Subcutaneous abdominal adipose tissue (tissue), 5 donors: ENCODE measurements around the gene TUT1.
"Not testable (repeated sequence)": the region's sequence is repeated elsewhere in the genome, so short reads cannot be mapped to it uniquely, and the experiment has no call there.

Experiments used
- H3K27ac ChIP-seq: one replicate; pipeline ENCODE4 v1.7.0; 2013; ENCODE audit warnings: low read depth, mild to moderate bottlenecking, inconsistent platforms, low read length, moderate library complexity
- H3K27me3 ChIP-seq, 5 donors: one replicate each; pipeline ENCODE4 v1.7.0; 2013; ENCODE audit warnings: low read length in 5 of 5, inconsistent platforms in 1 of 5; ENCODE audit not compliant: control insufficient read depth in 5 of 5, insufficient read depth in 4 of 5
- H3K36me3 ChIP-seq, 5 donors: one replicate each; pipeline ENCODE4 v1.7.0; 2013; ENCODE audit warnings: low read length in 5 of 5; ENCODE audit not compliant: control insufficient read depth in 5 of 5, insufficient read depth in 5 of 5
- H3K4me1 ChIP-seq, 5 donors: one replicate each; pipeline ENCODE4 v1.7.0; 2013; ENCODE audit warnings: low read length in 5 of 5, mild to moderate bottlenecking in 3 of 5, moderate library complexity in 1 of 5; ENCODE audit not compliant: control insufficient read depth in 5 of 5, insufficient read depth in 5 of 5
- H3K4me3 ChIP-seq, 5 donors: one replicate each; pipeline ENCODE4 v1.7.0; 2013; ENCODE audit warnings: low read length in 5 of 5, low read depth in 1 of 5
- H3K9ac ChIP-seq, 5 donors: one replicate each; pipeline ENCODE4 v1.7.0; 2013; ENCODE audit warnings: low read length in 5 of 5, mild to moderate bottlenecking in 4 of 5, moderate library complexity in 3 of 5
- H3K9me3 ChIP-seq, 5 donors: one replicate each; pipeline ENCODE4 v1.7.0; 2013; ENCODE audit warnings: low read length in 5 of 5; ENCODE audit not compliant: control insufficient read depth in 5 of 5
- donor health status: healthy.
- donor health status: healthy.
- donor health status: healthy.
- donor health status: healthy.
- donor health status: healthy.

The TUT1 gene

GRCh38 chr11:62591448-62592145 is at the start of gene TUT1:
Gene TUT1 (minus strand): TSS chr11:62591523. CDS start chr11:62591485, 38 bp downstream.
- Histone ChIP-seq H3K27me3 (no peaks in the 10 kb centered on the region), H3K4me1 (peaks cover 2 to 39% (median 31%) of the 10 kb centered on the region in 5 donors), H3K36me3 (peaks cover 10 to 51% (median 45%) of the 10 kb centered on the region in 5 donors), H3K27ac (peak within 1 kb of the TSS; percentile 96), H3K9ac (peak within 1 kb of the TSS; percentile 92 to 98 (median 95)), H3K9me3 (no peaks in the 10 kb centered on the region), H3K4me3 (peak within 1 kb of the TSS; percentile 80 to 93 (median 86))

- H3K27me3 ChIP-seq = no peaks in the 10 kb centered on the region
- H3K9ac ChIP-seq = no peak overlapping the region
- no peak overlapping the region for H3K4me3 ChIP-seq
- peaks cover 2 to 84% (median 80%) of the 10 kb centered on the region in 5 donors for H3K36me3 ChIP-seq
- H3K9me3 ChIP-seq = no peaks in the 10 kb centered on the region
- no peaks in the 10 kb centered on the region for H3K4me1 ChIP-seq
- no peak overlapping the region for H3K27ac ChIP-seq
These were observed 41.2 kb upstream of the TUT1 start for GRCh38 chr11:62632492-62632891.

GRCh38 chr11:62627713-62628112 is 36.4 kb upstream of the TUT1 start:
- H3K9me3 ChIP-seq = no peaks in the 10 kb centered on the region
- peaks cover 0 to 6% (median 2%) of the 10 kb centered on the region in 5 donors for H3K4me1 ChIP-seq
- H3K9ac ChIP-seq = no peak overlapping the region
- H3K4me3 ChIP-seq = no peak overlapping the region
- H3K27me3 ChIP-seq = no peaks in the 10 kb centered on the region
- no peak overlapping the region for H3K27ac ChIP-seq
- peaks cover 0 to 81% (median 73%) of the 10 kb centered on the region in 5 donors for H3K36me3 ChIP-seq

GRCh38 chr11:62622476-62623089 is 31.3 kb upstream of the TUT1 start:
- no peaks in the 10 kb centered on the region for H3K27me3 ChIP-seq
- peaks cover 0 to 31% (median 27%) of the 10 kb centered on the region in 5 donors for H3K36me3 ChIP-seq
- H3K9ac ChIP-seq = peak overlapping the region; percentile 35 to 84 (median 71)
- H3K27ac ChIP-seq = peak overlapping the region; percentile 95
- H3K9me3 ChIP-seq = no peaks in the 10 kb centered on the region
- H3K4me1 ChIP-seq = peaks cover 8 to 26% (median 23%) of the 10 kb centered on the region in 5 donors
- peak overlapping the region; percentile 64 to 92 (median 86) for H3K4me3 ChIP-seq

- peak within 1 kb of the TSS; percentile 95 for H3K27ac ChIP-seq
- H3K4me3 ChIP-seq = peak within 1 kb of the TSS; percentile 67 to 92 (median 90)
- no peaks in the 10 kb centered on the region for H3K9me3 ChIP-seq
- peaks cover 0 to 30% (median 25%) of the 10 kb centered on the region in 5 donors for H3K36me3 ChIP-seq
- H3K4me1 ChIP-seq = peaks cover 8 to 26% (median 23%) of the 10 kb centered on the region in 5 donors
- no peaks in the 10 kb centered on the region for H3K27me3 ChIP-seq
- peak within 1 kb of the TSS; percentile 83 to 97 (median 87) for H3K9ac ChIP-seq
These were observed 30.5 kb upstream of the TUT1 start, which contains the start of gene B3GAT3 for GRCh38 chr11:62621567-62622470. Gene B3GAT3 (minus strand): TSS chr11:62621986. CDS start chr11:62621947, 39 bp downstream.

- Histone ChIP-seq H3K4me3 (peak overlapping the region; percentile 67 to 92 (median 90)), H3K27me3 (no peaks in the 10 kb centered on the region), H3K9ac (peak overlapping the region; percentile 83 to 97 (median 87)), H3K36me3 (peaks cover 0 to 30% (median 25%) of the 10 kb centered on the region in 5 donors), H3K4me1 (peaks cover 8 to 26% (median 23%) of the 10 kb centered on the region in 5 donors), H3K27ac (peak overlapping the region; percentile 95), H3K9me3 (no peaks in the 10 kb centered on the region)
These were observed 29.8 kb upstream of the TUT1 start for GRCh38 chr11:62621027-62621566.

GRCh38 chr11:62616957-62617356 is 25.6 kb upstream of the TUT1 start:
- not testable (repeated sequence) for H3K9me3 ChIP-seq, H3K27ac ChIP-seq, H3K4me3 ChIP-seq, H3K27me3 ChIP-seq, H3K9ac ChIP-seq
- Histone ChIP-seq H3K36me3 (peaks cover 0 to 29% (median 21%) of the 10 kb centered on the region in 5 donors), H3K4me1 (peaks cover 5 to 30% (median 23%) of the 10 kb centered on the region in 5 donors)

GRCh38 chr11:62615521-62615920 is 24.2 kb upstream of the TUT1 start:
- no peaks in the 10 kb centered on the region for H3K27me3 ChIP-seq
- H3K9me3 ChIP-seq = no peaks in the 10 kb centered on the region
- H3K36me3 ChIP-seq = peaks cover 0 to 32% (median 21%) of the 10 kb centered on the region in 5 donors
- H3K27ac ChIP-seq = no peak overlapping the region
- H3K4me3 ChIP-seq = no peak overlapping the region
- no peak overlapping the region for H3K9ac ChIP-seq
- H3K4me1 ChIP-seq = peaks cover 5 to 35% (median 27%) of the 10 kb centered on the region in 5 donors

- H3K4me1 ChIP-seq = peaks cover 5 to 37% (median 27%) of the 10 kb centered on the region in 5 donors
- H3K36me3 ChIP-seq = peaks cover 0 to 38% (median 31%) of the 10 kb centered on the region in 5 donors
- peak overlapping the region in 1 of 5 donors; percentile 66 for H3K9ac ChIP-seq
- H3K27me3 ChIP-seq = no peaks in the 10 kb centered on the region
- H3K9me3 ChIP-seq = no peaks in the 10 kb centered on the region
- H3K4me3 ChIP-seq = no peak overlapping the region
- peak overlapping the region; percentile 93 for H3K27ac ChIP-seq
These were observed 23.0 kb upstream of the TUT1 start for GRCh38 chr11:62614275-62614674.
